ENCODE data around the gene KIAA0513.

DNA sequence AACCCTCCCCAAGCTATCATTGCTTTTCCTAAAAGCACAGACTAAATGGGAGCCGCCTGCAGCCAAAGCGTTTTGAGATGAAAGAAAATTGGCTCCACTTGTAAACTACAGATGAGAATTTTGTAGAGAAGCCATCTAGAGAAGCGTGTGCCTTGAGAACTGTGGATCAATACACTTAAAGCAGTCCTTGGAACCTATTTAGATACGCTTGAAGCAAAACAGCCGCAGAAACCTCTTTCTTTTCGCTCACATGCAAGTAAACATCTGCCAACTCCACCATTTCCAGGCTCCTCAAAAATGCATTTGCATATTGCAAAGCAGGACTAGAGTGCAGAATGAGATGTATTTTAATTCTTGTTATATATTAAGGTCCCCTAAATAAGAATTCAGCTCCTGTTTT, 13.1 kb downstream of the KIAA0513 start:
- TF ChIP-seq, protein P1, sequence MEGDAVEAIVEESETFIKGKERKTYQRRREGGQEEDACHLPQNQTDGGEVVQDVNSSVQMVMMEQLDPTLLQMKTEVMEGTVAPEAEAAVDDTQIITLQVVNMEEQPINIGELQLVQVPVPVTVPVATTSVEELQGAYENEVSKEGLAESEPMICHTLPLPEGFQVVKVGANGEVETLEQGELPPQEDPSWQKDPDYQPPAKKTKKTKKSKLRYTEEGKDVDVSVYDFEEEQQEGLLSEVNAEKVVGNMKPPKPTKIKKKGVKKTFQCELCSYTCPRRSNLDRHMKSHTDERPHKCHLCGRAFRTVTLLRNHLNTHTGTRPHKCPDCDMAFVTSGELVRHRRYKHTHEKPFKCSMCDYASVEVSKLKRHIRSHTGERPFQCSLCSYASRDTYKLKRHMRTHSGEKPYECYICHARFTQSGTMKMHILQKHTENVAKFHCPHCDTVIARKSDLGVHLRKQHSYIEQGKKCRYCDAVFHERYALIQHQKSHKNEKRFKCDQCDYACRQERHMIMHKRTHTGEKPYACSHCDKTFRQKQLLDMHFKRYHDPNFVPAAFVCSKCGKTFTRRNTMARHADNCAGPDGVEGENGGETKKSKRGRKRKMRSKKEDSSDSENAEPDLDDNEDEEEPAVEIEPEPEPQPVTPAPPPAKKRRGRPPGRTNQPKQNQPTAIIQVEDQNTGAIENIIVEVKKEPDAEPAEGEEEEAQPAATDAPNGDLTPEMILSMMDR (conservative IDR thresholded peaks at IDR 0.05; ENCODE audit: low read depth, low read length), result no peak
- TF ChIP-seq EZH2 (IDR thresholded peaks at IDR 0.05; ENCODE audit: borderline replicate concordance, low read depth, low read length, poor library complexity, severe bottlenecking), result no peak
